WERI-Rb-1 (cell line): Measurements from ENCODE around the gene NATD1.

Experiments used
- DNase-seq: peaks from one replicate; pipeline ENCODE4 v3.0.0-alpha.2; 2020
- H3K27ac ChIP-seq: fragments of 250-450 bp; sonication (Bioruptor Pico); 2 replicates; pipeline ENCODE4 v1.5.1; 2020; ENCODE audit warnings: mild to moderate bottlenecking, moderate library complexity
- H3K27me3 ChIP-seq: fragments of 250-450 bp; sonication (Bioruptor Pico); 2 replicates; pipeline ENCODE4 v1.5.1; 2021; ENCODE audit warnings: mild to moderate bottlenecking, low read depth, moderate library complexity; ENCODE audit not compliant: insufficient read depth, severe bottlenecking
- H3K36me3 ChIP-seq: fragments of 250-450 bp; sonication (Bioruptor Pico); 2 replicates; pipeline ENCODE4 v1.5.1; 2020; ENCODE audit warnings: mild to moderate bottlenecking, moderate library complexity
- H3K4me3 ChIP-seq: 2 replicates; pipeline ENCODE4 v1.5.1; 2011; ENCODE audit warnings: low read depth, mild to moderate bottlenecking, control low read depth, low read length
- H3K9me3 ChIP-seq: fragments of 250-450 bp; sonication (Bioruptor Pico); 2 replicates; pipeline ENCODE4 v1.5.1; 2021; ENCODE audit warnings: mild to moderate bottlenecking, moderate library complexity; ENCODE audit not compliant: severe bottlenecking
- TF ChIP-seq, protein P1 (sequence below): IDR thresholded peaks from 2 replicates; pipeline ENCODE4 v1.5.1; 2011; ENCODE audit warnings: low read depth, mild to moderate bottlenecking, control low read depth, inconsistent platforms, low read length

NATD1 gene

DNA sequence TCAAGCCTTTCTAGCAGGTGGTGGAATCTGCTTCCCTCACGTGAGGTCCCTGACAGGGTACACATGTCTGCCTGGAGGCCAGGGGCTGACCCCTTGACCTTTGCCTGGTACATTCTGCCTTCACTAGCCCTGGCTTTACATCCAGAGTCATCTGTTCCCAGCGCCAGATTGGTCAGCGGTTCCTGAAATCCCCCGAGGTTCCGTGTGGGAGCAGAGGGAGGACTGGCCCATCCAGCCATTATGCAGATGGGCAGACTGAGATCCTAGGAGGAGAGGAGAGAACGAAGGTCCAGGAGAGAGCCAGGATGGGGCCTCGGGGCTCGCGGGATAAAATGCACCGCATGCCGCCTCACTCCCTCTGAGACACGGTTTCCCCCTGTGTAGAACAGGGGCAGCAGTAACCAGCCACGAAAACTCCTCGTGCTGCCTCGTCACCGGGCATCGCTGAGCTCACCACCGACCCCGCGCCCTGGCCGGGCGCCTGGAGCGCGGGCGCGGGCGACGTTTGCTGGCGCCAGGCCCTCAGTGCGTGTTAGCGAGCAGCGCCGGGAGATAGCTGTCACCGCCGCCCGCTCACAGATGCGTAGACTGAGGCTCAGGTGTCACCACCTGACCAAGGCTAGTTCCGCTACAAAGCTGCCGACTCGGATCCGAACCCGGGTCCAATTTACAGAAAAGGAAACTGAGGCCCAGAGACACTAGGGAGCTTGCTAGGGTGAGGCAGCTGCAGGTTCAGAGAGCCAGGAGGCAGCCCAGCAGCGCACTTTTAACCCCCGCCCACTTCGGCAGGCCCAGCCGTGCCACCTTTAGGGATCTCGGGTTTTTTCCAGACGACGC lies 30.5 kb upstream of the NATD1 start:
- Histone ChIP-seq H3K27ac (no peak overlapping the region; the same call in 1 of the 2 replicates), H3K27me3 (peaks cover 3% of the 10 kb centered on the region), H3K9me3 (no peaks in the 10 kb centered on the region), H3K36me3 (no peaks in the 10 kb centered on the region), H3K4me3 (peak overlapping the region; percentile 51)
- TF ChIP-seq, protein P1, sequence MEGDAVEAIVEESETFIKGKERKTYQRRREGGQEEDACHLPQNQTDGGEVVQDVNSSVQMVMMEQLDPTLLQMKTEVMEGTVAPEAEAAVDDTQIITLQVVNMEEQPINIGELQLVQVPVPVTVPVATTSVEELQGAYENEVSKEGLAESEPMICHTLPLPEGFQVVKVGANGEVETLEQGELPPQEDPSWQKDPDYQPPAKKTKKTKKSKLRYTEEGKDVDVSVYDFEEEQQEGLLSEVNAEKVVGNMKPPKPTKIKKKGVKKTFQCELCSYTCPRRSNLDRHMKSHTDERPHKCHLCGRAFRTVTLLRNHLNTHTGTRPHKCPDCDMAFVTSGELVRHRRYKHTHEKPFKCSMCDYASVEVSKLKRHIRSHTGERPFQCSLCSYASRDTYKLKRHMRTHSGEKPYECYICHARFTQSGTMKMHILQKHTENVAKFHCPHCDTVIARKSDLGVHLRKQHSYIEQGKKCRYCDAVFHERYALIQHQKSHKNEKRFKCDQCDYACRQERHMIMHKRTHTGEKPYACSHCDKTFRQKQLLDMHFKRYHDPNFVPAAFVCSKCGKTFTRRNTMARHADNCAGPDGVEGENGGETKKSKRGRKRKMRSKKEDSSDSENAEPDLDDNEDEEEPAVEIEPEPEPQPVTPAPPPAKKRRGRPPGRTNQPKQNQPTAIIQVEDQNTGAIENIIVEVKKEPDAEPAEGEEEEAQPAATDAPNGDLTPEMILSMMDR, result no peak
- DNase-seq, result no peak

DNA sequence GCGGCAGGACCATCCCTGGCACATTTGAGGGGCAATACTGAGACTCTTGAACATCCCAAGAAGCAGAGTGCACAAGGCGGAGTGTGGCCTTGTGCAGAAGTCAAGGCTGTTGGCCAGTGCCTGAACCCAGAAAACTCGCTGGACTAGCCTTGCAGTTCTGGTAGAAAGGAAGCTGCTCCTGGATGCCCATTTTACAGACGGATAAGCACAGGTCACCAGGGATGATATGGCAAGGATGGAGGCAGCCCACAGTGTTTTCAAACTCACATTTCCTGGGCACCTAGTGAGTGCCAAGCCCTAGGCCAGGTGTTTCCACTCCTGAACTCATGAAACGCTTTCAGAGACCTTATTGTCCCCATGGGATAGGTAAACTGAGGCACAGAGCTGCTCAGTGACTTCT lies 29.6 kb upstream of the NATD1 start:
- TF ChIP-seq, protein P1, result no peak
- Histone ChIP-seq H3K9me3 (no peaks in the 10 kb centered on the region), H3K27ac (no peak overlapping the region), H3K27me3 (peaks cover 3% of the 10 kb centered on the region), H3K36me3 (no peaks in the 10 kb centered on the region), H3K4me3 (no peak overlapping the region)
- DNase-seq, result no peak

DNA sequence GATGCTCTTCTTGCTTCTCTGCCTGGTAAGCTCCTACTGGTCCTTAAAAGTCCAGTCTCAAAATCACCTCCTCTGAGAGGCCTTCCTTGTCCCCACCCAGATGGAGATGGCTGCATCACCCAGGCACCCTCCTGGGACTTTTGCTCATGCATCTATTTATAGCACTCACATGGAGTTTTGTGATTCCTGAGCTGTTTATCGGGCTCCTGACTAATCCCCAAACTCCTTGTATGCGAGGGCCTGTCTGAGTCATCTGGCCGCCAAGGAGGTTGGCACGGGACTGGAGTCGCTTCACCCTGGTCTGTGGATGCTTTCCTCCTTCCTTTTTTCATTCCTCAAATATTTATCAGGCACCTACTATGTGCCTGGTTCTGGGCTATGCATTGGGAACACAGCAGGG lies 29.0 kb upstream of the NATD1 start:
- Histone ChIP-seq H3K27me3 (peaks cover 3% of the 10 kb centered on the region), H3K27ac (no peak overlapping the region), H3K9me3 (no peaks in the 10 kb centered on the region), H3K4me3 (no peak overlapping the region), H3K36me3 (no peaks in the 10 kb centered on the region)
- no peak for DNase-seq
- TF ChIP-seq, protein P1, result no peak

DNA sequence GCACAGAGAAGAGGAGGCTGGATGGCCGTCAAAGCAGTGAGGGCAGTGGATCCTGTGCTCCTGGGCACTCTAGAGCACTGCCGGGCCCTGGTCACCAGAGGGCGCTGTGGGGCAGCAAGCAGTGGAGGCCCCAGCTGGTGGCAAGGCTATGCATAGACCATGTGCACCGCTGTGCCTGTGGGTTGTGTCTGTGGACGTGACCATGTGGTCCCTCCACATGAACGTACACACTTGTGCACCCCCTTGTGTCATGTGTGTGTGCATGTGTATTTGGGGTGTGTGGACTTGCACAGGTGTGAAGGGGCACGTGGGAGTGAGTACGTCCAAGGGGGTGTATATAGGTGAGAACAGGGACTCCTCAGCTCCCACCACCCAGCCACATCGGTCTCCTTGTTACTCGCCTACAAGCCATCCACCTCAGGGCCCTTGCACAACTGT lies 26.9 kb upstream of the NATD1 start:
- H3K4me3 ChIP-seq, result no peak overlapping the region
- H3K9me3 ChIP-seq, result no peaks in the 10 kb centered on the region
- no peak overlapping the region for H3K27ac ChIP-seq
- H3K36me3 ChIP-seq, result no peaks in the 10 kb centered on the region
- TF ChIP-seq, protein P1, result peak; percentile 100
- peak; percentile 84 for DNase-seq
- H3K27me3 ChIP-seq, result peaks cover 3% of the 10 kb centered on the region

DNA sequence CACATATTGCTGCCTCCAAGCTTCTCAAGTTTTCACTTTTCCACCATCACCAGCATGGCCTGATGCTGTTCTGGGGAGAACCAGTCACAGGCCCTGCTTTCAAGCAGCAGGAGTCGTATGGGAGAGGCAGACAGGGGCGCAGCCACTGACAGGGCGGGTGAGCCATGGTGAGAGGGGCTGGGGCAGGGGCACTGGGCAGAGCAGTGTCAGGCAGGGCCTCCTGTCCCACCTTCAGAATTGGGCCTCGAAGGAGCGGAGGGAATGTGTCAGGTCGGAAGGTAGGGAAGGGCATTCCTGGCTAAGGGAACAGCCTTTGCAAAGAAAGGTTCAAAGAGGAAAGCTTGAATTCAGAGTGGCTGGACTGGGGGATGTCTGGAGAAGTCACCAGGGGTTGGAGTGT lies 26.4 kb upstream of the NATD1 start:
- H3K27me3 ChIP-seq, result peaks cover 3% of the 10 kb centered on the region
- no peak for DNase-seq
- no peaks in the 10 kb centered on the region for H3K36me3 ChIP-seq
- no peaks in the 10 kb centered on the region for H3K9me3 ChIP-seq
- TF ChIP-seq, protein P1, result no peak
- H3K27ac ChIP-seq, result no peak overlapping the region
- H3K4me3 ChIP-seq, result no peak overlapping the region

DNA sequence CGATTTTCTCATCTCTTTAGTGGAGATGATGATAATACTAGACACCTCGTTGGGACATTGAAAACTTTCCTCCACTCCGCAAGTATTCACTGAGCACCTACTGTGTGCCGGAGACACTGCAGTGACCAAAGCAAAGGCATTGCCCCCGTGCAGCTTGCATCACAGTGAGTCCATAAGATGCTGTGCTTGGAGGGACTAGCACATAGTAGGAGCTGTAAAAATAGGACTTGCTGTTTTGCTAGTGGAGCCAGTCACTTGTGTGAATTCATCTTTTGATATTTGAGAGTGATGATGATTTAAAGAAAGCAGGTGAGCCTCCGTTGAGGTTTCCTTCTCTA lies 26.0 kb upstream of the NATD1 start:
- TF ChIP-seq, protein P1, result no peak

More for the DNA sequence above, 26.0 kb upstream of the NATD1 start:
- Histone ChIP-seq H3K27me3 (peaks cover 3% of the 10 kb centered on the region), H3K4me3 (no peak overlapping the region), H3K36me3 (no peaks in the 10 kb centered on the region), H3K9me3 (no peaks in the 10 kb centered on the region), H3K27ac (no peak overlapping the region)
- DNase-seq, result no peak
